NCI-H2171 treated with DMSO at 0.1 percent for 48 hours (cell line): Measurements from ENCODE around the gene GPATCH8.
"Not testable (repeated sequence)": the region's sequence is repeated elsewhere in the genome, so short reads cannot be mapped to it uniquely, and the experiment has no call there.

Experiments used
- DNase-seq: peaks from one replicate; lab custom pipeline; 2025; lab: John Stamatoyannopoulos, UW

The GPATCH8 gene

GRCh38 chr17:44396946-44397345 lies 106.3 kb downstream of the GPATCH8 start:
- no peak for DNase-seq

GRCh38 chr17:44394833-44395232 lies 108.4 kb downstream of the GPATCH8 start:
- no peak for DNase-seq

- DNase-seq = not testable (repeated sequence)
These were observed 109.1 kb downstream of the GPATCH8 start for GRCh38 chr17:44394112-44394511.

GRCh38 chr17:44390250-44390870 lies 112.8 kb downstream of the GPATCH8 start:
- DNase-seq = no peak

GRCh38 chr17:44389723-44390202 lies 113.4 kb downstream of the GPATCH8 start:
- no peak for DNase-seq

GRCh38 chr17:44389281-44389680 lies 113.9 kb downstream of the GPATCH8 start, which contains the start of gene ITGA2B:
Gene ITGA2B (minus strand): TSS chr17:44389649. CDS start chr17:44389473, 176 bp downstream.
- DNase-seq = no peak

- DNase-seq = no peak
These were observed 115.4 kb downstream of the GPATCH8 start for GRCh38 chr17:44387804-44388203.

- peak; percentile 36 for DNase-seq
These were observed 117.1 kb downstream of the GPATCH8 start for GRCh38 chr17:44386182-44386525.

GRCh38 chr17:44385287-44386181 lies 117.7 kb downstream of the GPATCH8 start:
- DNase-seq = peak; percentile 88

GRCh38 chr17:44384823-44385286 lies 118.4 kb downstream of the GPATCH8 start:
- no peak for DNase-seq

GRCh38 chr17:44384281-44384822 lies 118.9 kb downstream of the GPATCH8 start:
- no peak for DNase-seq

- no peak for DNase-seq
These were observed 119.3 kb downstream of the GPATCH8 start for GRCh38 chr17:44383861-44384260.

- no peak for DNase-seq
These were observed 119.8 kb downstream of the GPATCH8 start for GRCh38 chr17:44383363-44383762.

GRCh38 chr17:44382917-44383316 lies 120.3 kb downstream of the GPATCH8 start:
- DNase-seq = no peak

- DNase-seq = no peak
These were observed 121.3 kb downstream of the GPATCH8 start for GRCh38 chr17:44381810-44382305.

- no peak for DNase-seq
These were observed 122.4 kb downstream of the GPATCH8 start for GRCh38 chr17:44380767-44381166.

GRCh38 chr17:44379887-44380286 lies 123.3 kb downstream of the GPATCH8 start:
- no peak for DNase-seq

GRCh38 chr17:44378171-44378705 lies 125.0 kb downstream of the GPATCH8 start:
- DNase-seq = no peak

GRCh38 chr17:44376779-44377178 lies 126.4 kb downstream of the GPATCH8 start:
- no peak for DNase-seq

GRCh38 chr17:44376124-44376523 lies 127.1 kb downstream of the GPATCH8 start:
- no peak for DNase-seq

- no peak for DNase-seq
These were observed 127.8 kb downstream of the GPATCH8 start for GRCh38 chr17:44375196-44376017.
